GM12865 (cell line): ENCODE data around the gene TMUB1.

ENCODE experiments used
- DNase-seq: peaks from one replicate; pipeline ENCODE4 v3.0.0; 2010; ENCODE audit warnings: low read depth
- H3K4me3 ChIP-seq: 2 replicates; pipeline ENCODE4 v1.5.1; 2011; ENCODE audit warnings: mild to moderate bottlenecking, low read depth, low read length, control low read depth
- TF ChIP-seq, protein P1 (sequence below): IDR thresholded peaks from 2 replicates; pipeline ENCODE4 v1.5.1; 2011; ENCODE audit warnings: low read length, control low read depth, low read depth, inconsistent platforms; ENCODE audit not compliant: insufficient read depth; ENCODE audit errors: missing control alignments

The TMUB1 gene

DNA sequence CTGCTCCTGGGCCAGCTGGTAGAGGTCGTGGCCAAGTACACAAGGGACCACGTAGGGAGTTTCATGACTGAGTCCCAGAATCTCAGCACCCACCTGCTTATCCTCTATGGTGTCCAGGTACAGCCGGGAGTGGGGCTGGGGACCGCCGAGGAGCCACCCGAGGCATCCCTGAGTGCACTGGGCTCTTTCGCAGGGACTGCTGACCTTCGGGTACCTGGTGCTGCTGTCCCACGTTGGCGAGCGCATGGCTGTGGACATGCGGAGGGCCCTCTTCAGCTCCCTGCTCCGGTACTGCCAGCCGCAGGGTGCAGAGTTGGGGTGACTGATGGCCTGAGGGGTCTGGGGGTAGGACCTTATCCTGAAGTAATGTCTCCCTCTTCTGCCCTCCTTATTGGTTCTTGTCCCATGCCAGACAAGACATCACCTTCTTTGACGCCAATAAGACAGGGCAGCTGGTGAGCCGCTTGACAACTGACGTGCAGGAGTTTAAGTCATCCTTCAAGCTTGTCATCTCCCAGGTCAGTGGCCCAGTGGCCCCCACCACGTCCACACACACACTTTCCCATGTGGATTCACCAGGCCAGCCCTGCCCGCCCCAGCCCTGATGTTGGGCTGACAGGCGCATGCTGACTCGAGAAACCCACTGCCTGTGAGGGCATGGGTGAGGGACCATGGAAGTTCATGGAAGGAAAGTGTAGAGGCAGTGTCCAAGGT lies 48.8 kb downstream of the TMUB1 start:
- no peak for DNase-seq
- TF ChIP-seq, protein P1, sequence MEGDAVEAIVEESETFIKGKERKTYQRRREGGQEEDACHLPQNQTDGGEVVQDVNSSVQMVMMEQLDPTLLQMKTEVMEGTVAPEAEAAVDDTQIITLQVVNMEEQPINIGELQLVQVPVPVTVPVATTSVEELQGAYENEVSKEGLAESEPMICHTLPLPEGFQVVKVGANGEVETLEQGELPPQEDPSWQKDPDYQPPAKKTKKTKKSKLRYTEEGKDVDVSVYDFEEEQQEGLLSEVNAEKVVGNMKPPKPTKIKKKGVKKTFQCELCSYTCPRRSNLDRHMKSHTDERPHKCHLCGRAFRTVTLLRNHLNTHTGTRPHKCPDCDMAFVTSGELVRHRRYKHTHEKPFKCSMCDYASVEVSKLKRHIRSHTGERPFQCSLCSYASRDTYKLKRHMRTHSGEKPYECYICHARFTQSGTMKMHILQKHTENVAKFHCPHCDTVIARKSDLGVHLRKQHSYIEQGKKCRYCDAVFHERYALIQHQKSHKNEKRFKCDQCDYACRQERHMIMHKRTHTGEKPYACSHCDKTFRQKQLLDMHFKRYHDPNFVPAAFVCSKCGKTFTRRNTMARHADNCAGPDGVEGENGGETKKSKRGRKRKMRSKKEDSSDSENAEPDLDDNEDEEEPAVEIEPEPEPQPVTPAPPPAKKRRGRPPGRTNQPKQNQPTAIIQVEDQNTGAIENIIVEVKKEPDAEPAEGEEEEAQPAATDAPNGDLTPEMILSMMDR, result no peak
- no peak overlapping the region for H3K4me3 ChIP-seq

DNA sequence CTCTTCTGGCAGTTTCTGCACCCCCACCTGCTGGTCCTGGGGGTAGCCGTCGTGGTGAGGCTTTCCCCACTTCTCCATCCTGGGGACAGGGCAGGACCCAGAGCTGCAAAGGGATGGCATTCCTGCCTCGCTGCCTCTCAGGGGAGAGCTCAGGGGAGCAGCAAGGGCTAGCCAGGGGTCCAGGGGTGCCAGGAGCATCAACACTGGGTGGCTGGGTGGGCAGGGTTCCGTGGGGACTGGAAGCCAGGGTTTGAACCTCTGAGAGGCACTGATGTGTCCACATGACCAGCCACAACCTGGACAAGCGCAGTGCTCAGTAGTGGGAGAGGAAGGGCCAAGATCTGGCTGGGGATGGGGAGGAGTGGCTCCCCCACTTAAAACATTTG lies 49.4 kb downstream of the TMUB1 start:
- TF ChIP-seq, protein P1, result no peak
- no peak for DNase-seq
- H3K4me3 ChIP-seq, result no peak overlapping the region

DNA sequence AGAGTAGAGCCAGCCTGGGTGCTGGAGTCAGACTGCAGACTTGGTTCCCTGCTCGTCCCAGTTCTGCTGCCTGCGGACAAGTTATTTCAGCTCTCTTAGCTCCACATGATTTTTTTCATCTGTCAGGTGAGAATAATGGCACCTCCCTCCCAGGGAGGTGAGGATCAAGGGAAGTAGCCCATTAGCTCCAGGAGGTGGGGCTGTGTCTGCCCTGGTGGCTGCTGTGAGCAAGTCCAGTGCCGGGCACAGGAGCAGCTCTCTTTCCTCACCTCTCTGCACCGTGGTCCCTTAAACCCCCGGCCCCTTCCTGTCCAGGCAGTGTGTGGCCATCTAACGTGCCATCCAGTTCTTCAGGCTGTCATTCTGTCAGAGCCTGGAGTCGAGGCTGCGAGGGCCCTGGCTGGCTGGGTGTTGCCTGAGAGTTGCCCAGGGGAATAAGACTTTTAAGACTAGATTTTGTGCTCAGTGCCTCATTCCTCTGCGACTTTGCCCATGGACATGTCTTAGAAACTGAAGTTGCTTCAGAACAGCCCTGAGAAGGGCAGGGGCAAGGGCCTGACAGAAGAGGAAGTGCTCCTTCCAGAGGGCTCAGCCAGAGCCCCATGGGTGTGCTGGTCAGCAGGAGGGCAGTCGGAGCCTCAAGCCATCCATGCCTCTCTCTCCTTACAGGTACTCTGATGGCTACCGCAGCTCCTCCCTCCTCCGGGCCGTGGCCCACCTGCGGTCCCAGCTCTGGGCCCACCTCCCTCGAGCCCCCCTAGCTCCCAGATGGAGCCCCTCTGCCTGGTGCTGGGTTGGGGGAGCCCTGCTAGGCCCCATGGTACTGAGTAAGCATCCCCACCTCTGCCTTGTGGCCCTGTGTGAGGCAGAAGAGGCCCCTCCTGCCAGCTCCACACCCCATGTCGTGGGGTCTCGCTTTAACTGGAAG lies 50.1 kb downstream of the TMUB1 start:
- no peak overlapping the region for H3K4me3 ChIP-seq
- no peak for DNase-seq
- TF ChIP-seq, protein P1, result peak; percentile 2
